Daoy (cell line): ENCODE results near the gene CBL. TPM values are rescaled to one million over a fixed set of nuclear protein-coding genes. Genes with fewer than 3 reads are reported as not detected.

Experiments used
- DNase-seq: peaks from one replicate; pipeline ENCODE4 v3.0.0-alpha.2; 2015; ENCODE audit warnings: low read depth
- total RNA-seq: library from RNA; depleted of rRNA; stranded (reverse); fragments of >200 nt; shearing (Covaris generic); gene quantifications from 2 replicates; pipeline ENCODE4 v1.2.3, GENCODE V29; 2014

CBL gene
- total RNA-seq, 1 experiment from 2014 or later, result 7.3 TPM

DNA sequence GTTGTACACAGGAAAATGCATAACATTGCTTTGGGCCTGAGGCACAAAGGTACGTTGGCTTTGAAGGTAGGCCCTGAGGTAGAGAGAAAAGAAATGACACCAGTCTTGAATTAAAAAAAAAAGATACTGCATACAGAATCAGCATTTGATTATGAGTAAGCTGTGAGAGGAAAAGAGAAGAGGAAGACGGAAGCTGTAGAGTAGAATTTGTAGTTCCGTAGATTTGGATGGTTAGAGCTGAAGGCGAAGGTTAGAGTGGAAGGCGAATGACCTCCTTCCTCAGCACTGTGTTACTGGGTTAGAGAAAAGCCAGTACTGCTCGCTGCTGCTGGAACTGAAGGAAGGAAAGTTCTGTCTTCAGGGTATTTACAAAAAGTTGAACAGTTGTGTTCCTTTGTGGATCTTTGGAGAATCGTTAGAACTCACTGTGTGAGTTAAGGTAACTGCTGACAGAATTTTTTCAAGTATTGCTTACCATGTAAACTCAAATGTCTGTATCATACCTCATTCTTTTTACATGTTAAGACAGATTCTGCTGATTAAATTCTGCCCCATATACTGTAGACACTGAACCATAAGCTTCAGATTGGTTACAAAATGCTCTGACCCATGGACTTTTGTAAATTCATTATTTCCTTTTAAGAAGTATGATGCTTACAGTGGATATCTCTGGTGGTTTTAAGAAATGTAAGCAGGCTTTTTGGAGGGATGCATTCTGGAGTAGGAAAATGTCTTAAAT lies 60.5 kb downstream of the CBL start:
- no peak for DNase-seq

DNA sequence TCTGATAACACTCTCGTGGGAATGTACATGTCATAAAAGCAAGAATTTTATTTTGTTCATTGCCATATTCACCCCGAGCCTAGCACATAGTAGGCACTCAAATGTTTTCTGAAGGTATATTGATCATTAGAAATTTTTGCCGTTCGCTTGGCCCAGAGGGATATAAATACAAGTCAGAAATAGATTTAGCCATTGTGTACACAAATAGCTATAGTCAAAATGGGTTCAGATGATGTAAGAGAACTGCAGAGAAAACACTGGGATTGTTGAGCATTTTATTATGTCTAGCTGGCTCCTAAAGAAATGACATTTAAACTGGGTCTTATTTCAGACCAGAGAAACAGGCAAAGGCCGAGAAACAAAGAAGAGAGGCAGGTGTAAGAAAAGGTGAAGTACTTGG lies 61.5 kb downstream of the CBL start:
- no peak for DNase-seq

DNA sequence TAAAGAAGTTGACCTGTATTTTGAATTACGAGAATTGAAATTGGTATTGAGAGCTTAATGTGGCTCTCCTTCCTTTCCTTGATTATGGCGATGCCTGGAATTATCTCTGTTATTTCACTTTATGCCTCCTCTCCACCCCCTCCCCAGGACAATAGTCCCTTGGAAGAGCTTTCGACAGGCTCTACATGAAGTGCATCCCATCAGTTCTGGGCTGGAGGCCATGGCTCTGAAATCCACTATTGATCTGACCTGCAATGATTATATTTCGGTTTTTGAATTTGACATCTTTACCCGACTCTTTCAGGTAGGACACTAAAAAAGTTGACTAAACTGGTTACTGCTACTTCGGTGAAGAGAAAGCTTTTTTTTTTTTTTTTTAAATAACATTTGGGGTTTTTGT lies 67.6 kb downstream of the CBL start:
- no peak for DNase-seq

DNA sequence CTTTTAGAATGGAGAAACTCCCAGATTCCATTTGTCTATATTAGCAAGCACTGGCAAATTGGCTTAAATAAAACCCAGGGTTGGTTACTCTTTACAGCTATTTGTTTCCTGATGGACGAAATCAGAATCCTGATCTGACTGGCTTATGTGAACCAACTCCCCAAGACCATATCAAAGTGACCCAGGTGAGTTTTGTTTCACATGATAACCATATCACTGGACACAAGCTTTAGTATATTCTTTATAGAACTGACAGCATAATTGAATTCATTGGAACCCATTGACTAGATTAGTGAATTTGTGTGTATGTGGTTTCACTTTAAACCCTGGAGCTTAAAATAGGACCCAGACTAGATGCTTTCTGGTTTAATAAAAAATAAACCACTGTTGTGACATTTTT lies 71.5 kb downstream of the CBL start:
- DNase-seq, result no peak

DNA sequence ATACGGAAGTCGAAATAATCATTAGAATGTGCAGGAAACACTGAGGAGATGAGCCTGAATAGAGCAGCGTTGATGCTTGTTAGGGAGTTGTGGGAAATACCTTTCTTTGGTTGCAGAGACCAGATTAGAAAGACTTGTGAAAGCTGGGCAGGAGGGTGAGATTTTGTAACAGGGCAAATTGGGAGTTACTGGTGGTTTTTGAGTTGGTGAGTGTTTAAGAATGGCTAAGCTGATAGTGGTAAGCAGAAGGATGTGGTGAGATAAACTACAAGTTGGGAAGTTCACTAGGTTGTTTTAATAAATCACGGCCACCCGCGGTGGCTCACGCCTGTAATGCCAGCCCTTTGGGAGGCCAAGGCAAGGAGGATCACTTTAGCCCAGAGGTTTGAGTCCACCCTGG lies 76.4 kb downstream of the CBL start:
- no peak for DNase-seq

DNA sequence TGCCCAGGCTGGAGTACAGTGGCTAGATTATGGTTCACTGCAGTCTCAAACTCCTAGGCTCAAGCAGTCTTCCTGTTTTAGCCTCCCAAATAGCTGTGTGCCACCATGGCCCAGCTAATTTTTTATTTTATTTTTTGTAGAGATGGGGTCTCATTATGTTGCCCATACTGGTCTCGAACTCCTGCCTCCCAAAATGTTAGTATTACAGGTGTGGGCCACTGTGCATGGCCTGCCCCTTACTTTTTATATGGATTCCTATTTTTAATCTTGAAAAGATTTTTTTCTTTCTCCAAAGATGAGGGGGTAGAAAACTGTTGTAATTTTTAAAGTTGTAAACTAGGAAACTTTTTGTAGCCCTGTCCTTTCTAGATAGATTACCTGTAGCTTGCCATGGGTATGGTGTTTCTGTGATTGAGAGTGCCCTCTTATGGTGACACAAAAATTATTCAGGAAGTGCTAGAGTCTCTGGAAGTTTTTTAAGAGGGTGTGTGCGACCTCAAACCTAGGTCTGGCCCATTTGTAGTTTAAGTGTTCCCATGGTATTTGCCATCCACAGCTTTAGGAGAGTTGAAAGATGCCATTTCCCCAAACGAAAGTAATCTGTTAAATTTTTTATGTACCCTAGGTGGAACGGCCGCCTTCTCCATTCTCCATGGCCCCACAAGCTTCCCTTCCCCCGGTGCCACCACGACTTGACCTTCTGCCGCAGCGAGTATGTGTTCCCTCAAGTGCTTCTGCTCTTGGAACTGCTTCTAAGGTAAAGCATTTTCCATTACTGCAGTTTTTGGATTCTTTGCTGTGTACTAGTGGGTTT lies 78.4 kb downstream of the CBL start:
- DNase-seq, result no peak

DNA sequence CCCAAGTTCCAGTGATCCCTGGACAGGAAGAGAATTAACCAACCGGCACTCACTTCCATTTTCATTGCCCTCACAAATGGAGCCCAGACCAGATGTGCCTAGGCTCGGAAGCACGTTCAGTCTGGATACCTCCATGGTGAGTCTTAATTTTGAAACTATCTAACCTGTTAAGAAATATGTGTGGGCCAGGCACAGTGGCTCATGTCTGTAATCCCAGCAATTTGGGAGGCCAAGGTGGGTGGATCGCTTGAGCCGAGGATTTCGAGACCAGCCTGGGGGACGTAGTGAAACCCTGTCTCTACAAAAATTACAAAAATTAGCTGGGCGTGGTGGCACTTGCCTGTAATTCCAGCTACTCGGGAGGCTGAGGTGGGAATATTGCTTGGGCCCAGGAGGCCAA lies 79.3 kb downstream of the CBL start:
- no peak for DNase-seq

DNA sequence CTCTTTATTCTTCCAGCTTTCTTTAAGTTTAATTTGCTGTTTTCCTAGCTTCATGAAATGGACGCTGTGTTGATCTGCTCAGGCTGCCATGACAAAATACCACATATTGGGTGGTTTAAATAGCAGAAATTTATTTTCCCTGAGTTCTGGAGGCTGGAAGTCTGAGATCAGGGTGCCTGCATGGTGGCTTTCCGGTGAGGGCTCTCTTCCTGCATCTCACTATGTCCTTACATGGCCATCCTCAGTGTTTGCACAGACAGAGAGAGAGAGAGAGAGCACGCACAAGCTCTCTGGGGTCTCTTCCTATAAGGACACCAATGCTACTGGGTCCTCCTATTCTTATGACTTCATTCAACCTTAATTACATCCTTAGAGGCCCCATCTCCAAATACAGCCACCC lies 82.1 kb downstream of the CBL start:
- no peak for DNase-seq

- DNase-seq, result no peak
These were observed 84.9 kb downstream of the CBL start for GRCh38 chr11:119290894-119291497.

DNA sequence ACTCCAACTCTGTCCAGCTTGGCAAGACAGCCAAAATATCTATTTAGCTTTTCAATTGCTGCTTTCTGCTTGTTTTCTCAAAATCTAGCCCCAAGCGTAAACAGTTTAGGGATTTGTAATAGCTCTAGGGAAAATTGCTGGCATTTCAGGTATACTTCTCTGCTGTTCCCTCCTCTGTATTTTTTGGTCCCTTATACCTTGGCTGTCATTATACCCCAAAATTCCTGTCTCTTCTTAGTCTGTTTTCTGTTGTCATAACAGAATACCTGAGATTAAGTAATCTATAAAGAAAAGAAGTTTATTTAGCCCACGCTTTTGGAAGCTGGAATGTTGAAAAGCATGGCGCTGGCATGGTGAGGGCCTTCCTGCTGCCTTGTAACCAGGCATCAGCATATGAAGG lies 87.3 kb downstream of the CBL start:
- no peak for DNase-seq

GRCh38 chr11:119295178-119295577 lies 89.0 kb downstream of the CBL start:
- DNase-seq, result no peak

DNA sequence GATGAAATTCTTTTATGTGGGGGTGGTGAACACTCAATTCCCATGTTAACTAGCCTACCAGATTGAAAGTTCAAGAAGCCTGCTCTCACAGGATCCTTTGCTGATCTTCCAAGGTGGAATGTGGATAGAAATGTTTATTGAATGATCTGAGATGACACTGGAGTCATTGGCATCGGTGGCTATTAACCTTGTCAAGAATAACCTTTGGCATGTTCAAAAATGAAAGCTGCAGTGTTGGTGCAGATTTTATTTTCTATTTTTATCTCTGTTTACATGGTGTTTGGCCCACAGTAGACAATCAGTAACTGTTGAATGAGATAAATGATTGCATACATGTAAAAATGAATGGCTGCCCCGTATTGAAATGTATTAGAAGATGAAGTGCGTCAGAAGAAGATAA lies 91.8 kb downstream of the CBL start:
- no peak for DNase-seq

- no peak for DNase-seq
These were observed 92.6 kb downstream of the CBL start for GRCh38 chr11:119298726-119299125.

GRCh38 chr11:119299416-119299815 lies 93.3 kb downstream of the CBL start:
- DNase-seq, result no peak

GRCh38 chr11:119300198-119300964 lies 94.2 kb downstream of the CBL start:
- DNase-seq, result no peak

- no peak for DNase-seq
These were observed 97.1 kb downstream of the CBL start for GRCh38 chr11:119303227-119303718.

DNA sequence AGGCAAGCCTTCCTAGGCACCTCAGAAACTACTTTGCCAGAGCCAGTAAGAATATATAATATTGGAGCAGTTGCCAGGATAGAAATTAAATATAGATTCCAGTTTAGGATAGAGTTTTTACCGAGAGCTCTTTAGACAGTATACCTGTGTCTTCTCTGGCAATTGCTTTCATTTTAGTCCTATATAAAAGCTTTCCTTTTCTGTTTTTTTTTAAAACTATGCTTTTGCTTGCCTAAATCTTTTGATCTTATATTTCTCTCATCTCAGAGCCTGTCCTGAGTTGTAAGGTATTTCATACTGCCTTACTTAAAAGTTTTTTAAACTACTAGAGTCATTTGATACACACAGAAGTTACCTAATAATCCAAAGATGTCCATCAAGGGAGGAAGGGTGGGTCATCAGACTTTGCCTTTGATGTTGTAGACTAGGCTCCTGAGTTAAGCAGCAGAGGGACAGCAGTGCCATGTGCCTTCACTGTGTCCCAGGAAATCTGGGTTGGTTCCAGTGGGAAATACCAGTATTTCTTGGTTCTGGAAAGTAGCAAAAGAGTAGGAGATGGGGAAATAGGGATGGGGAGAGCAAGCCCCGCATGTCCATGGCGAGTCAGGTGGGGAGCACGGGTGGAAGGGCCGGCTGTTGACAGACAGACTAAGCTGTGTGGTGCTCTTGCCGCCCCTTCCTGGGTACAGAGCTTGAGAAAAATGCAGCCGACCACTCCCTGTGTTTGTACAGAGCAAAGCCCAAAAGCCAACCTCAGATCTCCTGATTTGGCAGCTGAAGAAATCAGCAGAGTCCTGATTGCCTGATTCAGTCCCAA lies 99.6 kb downstream of the CBL start:
- DNase-seq, result no peak

DNA sequence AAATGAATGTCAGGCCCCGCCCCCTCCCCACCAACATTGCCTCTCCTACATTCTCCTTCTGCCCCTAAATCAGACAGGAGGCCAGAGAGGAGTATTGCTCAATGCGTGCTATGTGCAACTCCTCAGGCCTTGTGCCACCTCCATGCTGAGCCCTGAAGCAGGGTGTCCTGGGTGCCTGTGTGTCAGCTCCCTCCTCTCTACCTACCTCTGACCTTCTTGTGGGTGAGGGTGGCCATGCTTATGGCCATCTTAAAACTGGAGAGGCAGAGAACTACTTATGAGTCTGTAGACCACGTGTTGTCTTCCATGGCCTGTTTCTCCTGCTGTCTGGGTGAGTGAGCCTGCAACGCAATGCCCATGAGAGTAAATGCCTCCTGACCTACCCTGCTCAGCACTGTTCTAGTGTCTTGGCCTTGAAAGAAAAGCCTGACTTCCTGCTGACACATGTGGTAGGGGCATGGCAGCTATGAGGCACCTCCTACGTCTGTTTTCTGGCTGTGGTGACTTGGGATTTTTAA lies 100.3 kb downstream of the CBL start:
- no peak for DNase-seq

GRCh38 chr11:119307219-119307618 lies 101.1 kb downstream of the CBL start:
- no peak for DNase-seq

DNA sequence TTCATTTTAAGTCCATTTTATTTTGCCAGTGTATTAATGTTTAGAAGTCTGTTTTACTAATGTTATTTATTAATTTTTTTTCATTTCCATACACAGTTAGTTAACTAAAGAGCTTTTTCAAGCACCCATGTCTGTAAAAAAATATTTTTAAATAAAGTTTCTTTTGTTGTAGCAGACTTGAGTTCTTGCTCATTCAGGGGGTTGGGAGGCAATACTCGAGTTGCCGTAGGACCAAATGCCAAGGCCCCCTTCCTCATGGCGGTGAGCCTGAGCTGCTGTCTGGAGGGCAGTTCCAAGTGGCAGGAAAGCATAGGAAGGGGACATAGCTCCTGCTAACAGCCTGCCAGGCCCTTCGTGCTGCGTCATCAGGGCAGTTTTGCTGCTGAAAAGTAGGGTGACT lies 101.8 kb downstream of the CBL start:
- DNase-seq, result no peak

DNA sequence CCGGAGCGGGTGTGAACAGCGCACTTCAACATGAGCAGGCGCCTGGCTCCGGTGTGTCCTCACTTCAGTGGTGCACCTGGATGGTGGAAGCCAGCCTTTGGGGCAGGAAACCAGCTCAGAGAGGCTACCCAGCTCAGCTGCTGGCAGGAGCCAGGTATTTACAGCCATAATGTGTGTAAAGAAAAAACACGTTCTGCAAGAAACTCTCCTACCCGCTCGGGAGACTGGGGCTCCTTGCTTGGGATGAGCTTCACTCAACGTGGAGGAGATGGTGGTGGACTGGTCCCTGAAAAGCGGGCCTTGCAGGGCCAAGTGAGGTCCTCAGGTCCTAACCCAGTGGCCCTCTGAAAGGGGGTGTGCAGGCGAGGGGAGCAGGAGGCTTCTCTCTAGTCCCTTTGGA lies 103.3 kb downstream of the CBL start:
- no peak for DNase-seq
